ENCODE measurements around the gene SUGP2.

GRCh38 chr19:19076476-19076875, 43.2 kb upstream of the SUGP2 start:
- TF ChIP-seq CTCF (IDR thresholded peaks at IDR 0.05): no peak
- TF ChIP-seq EZH2 (IDR thresholded peaks at IDR 0.05): no peak
